ENCODE results near the gene SSBP2. TPM values are rescaled to one million over a fixed set of nuclear protein-coding genes. Genes with fewer than 3 reads are reported as not detected.
"Not testable (repeated sequence)": the region's sequence is repeated elsewhere in the genome, so short reads cannot be mapped to it uniquely, and the experiment has no call there.

SSBP2 gene
- total RNA-seq, 1 donor from 2014 or later, result 85.8 TPM

- Mint-ChIP-seq H3K27me3 (ENCODE audit: low read depth) (no peaks in the 10 kb centered on the region), H3K9me3 (no peaks in the 10 kb centered on the region), H3K4me3 (no peak overlapping the region), H3K27ac (no peak overlapping the region), H3K4me1 (peaks cover 4% of the 10 kb centered on the region), H3K36me3 (peaks cover 13% of the 10 kb centered on the region)
- DNase-seq (ENCODE audit: low spot score in 2 of 2, unreplicated experiment in 2 of 2), result no peak
- TF ChIP-seq, protein P1, sequence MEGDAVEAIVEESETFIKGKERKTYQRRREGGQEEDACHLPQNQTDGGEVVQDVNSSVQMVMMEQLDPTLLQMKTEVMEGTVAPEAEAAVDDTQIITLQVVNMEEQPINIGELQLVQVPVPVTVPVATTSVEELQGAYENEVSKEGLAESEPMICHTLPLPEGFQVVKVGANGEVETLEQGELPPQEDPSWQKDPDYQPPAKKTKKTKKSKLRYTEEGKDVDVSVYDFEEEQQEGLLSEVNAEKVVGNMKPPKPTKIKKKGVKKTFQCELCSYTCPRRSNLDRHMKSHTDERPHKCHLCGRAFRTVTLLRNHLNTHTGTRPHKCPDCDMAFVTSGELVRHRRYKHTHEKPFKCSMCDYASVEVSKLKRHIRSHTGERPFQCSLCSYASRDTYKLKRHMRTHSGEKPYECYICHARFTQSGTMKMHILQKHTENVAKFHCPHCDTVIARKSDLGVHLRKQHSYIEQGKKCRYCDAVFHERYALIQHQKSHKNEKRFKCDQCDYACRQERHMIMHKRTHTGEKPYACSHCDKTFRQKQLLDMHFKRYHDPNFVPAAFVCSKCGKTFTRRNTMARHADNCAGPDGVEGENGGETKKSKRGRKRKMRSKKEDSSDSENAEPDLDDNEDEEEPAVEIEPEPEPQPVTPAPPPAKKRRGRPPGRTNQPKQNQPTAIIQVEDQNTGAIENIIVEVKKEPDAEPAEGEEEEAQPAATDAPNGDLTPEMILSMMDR (IDR thresholded peaks at IDR 0.05; ENCODE audit: unreplicated experiment), result no peak
Observed at GRCh38 chr5:81631621-81632020, 119.3 kb downstream of the SSBP2 start.

DNA sequence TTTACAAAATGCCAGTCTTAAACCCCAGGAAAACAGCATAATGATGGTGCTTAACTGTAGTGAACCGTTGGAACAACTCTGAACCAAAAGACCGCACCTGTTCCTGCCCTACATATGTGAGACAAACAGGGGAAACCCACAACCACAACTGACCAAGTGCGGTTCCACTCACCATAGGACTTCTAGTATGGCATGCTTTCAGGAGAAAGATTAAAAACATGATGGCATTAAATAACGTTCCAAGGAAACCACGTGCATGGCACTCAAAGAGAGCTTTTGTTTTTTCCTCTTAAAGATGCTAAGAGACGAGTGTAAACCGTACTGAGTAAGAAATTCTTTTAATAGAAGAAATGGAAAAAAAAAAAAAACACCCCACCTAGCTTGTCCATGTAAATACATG is 119.8 kb downstream of the SSBP2 start:
- TF ChIP-seq, protein P1 (IDR thresholded peaks at IDR 0.05; ENCODE audit: unreplicated experiment), result no peak
- peaks cover 13% of the 10 kb centered on the region for H3K36me3 Mint-ChIP-seq
- DNase-seq (ENCODE audit: low spot score in 2 of 2, unreplicated experiment in 2 of 2), result no peak
- no peak overlapping the region for H3K27ac Mint-ChIP-seq
- H3K27me3 Mint-ChIP-seq (ENCODE audit: low read depth), result no peaks in the 10 kb centered on the region
- no peaks in the 10 kb centered on the region for H3K9me3 Mint-ChIP-seq
- no peak overlapping the region for H3K4me3 Mint-ChIP-seq
- peaks cover 7% of the 10 kb centered on the region for H3K4me1 Mint-ChIP-seq

DNA sequence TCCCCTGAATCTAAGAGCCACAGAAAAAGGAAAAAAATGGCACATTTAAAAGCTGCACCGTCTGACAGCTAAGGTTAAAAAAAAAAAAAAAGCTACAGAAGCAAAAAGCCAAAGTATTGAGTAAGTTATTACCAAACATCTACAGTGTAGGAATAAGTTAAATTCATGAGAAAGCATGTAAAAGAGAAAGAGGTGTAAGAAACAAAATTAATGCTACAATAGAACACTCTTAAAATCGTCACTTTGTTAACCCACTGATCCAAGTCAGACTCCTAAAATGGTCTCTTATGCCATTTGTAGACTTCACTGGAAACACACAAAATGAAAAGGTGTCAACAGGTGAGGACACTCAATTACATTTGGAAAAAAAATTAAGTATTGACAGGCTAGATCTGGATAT is 120.2 kb downstream of the SSBP2 start:
- peaks cover 7% of the 10 kb centered on the region for H3K4me1 Mint-ChIP-seq
- H3K4me3 Mint-ChIP-seq, result no peak overlapping the region
- TF ChIP-seq, protein P1 (IDR thresholded peaks at IDR 0.05; ENCODE audit: unreplicated experiment), result no peak
- no peaks in the 10 kb centered on the region for H3K9me3 Mint-ChIP-seq
- H3K27me3 Mint-ChIP-seq (ENCODE audit: low read depth), result no peaks in the 10 kb centered on the region
- H3K27ac Mint-ChIP-seq, result no peak overlapping the region
- no peak for DNase-seq (ENCODE audit: low spot score in 2 of 2, unreplicated experiment in 2 of 2)
- H3K36me3 Mint-ChIP-seq, result peaks cover 13% of the 10 kb centered on the region

DNA sequence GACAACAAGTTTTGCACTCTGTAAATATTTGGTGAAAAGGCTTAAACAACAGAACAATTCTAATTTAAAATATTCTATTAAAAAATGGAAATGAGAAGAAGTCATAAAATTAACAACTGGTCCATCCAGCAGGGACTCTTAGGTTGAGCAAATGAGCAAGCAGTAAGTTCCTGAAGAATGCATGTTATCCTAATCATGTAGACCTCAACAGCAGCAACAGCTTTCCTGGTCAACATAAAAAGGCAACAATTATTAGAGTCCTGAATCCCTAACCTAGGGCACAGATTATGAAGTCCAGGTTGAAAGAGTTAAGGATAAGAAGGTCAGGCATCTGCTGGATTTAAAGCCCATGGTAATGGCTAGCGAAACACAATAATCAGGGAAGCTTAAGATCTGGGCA is 120.9 kb downstream of the SSBP2 start:
- Mint-ChIP-seq H3K36me3 (peaks cover 13% of the 10 kb centered on the region), H3K27ac (no peak overlapping the region), H3K27me3 (ENCODE audit: low read depth) (no peaks in the 10 kb centered on the region), H3K4me3 (no peak overlapping the region), H3K4me1 (peaks cover 7% of the 10 kb centered on the region), H3K9me3 (no peaks in the 10 kb centered on the region)
- TF ChIP-seq, protein P1 (IDR thresholded peaks at IDR 0.05; ENCODE audit: unreplicated experiment), result no peak
- DNase-seq (ENCODE audit: low spot score in 2 of 2, unreplicated experiment in 2 of 2), result no peak

GRCh38 chr5:81628061-81628460 is 122.8 kb downstream of the SSBP2 start:
- H3K27me3 Mint-ChIP-seq (ENCODE audit: low read depth); H3K4me3 Mint-ChIP-seq; H3K4me1 Mint-ChIP-seq; H3K27ac Mint-ChIP-seq; H3K9me3 Mint-ChIP-seq; DNase-seq (ENCODE audit: low spot score in 2 of 2, unreplicated experiment in 2 of 2): not testable (repeated sequence)
- H3K36me3 Mint-ChIP-seq, result peaks cover 16% of the 10 kb centered on the region

DNA sequence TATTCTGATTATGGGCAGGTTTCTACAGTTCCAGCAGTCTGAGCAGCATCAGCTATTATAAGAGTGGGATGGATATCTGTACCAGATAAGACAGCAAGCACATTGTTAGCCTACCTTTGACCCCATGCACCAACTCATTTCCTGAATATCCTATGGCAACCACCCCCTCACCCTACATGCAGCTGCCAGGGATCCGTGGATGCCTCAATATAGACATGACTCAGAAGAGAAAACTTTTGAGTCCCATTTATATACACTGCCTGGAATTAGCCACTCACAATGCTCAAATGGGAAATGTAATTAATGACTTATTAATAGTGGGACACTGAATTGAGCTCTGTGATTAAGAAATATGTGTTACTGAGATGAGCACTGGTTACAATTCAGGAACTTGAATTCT is 124.4 kb downstream of the SSBP2 start:
- H3K27ac Mint-ChIP-seq, result no peak overlapping the region
- H3K27me3 Mint-ChIP-seq (ENCODE audit: low read depth), result no peaks in the 10 kb centered on the region
- TF ChIP-seq, protein P1 (IDR thresholded peaks at IDR 0.05; ENCODE audit: unreplicated experiment), result no peak
- DNase-seq (ENCODE audit: low spot score in 2 of 2, unreplicated experiment in 2 of 2), result no peak
- peaks cover 6% of the 10 kb centered on the region for H3K9me3 Mint-ChIP-seq
- H3K36me3 Mint-ChIP-seq, result peaks cover 23% of the 10 kb centered on the region
- peaks cover 7% of the 10 kb centered on the region for H3K4me1 Mint-ChIP-seq
- H3K4me3 Mint-ChIP-seq, result no peak overlapping the region

Data from mesothelial cell of epicardium (in vitro differentiated cells).